Kidney tubule cell (primary cell): ENCODE data around the gene SKOR2.

ENCODE experiments used
- DNase-seq: peaks from one replicate; pipeline ENCODE4 v3.0.0-alpha.2; 2018; ENCODE audit warnings: low spot score

SKOR2 gene

DNA sequence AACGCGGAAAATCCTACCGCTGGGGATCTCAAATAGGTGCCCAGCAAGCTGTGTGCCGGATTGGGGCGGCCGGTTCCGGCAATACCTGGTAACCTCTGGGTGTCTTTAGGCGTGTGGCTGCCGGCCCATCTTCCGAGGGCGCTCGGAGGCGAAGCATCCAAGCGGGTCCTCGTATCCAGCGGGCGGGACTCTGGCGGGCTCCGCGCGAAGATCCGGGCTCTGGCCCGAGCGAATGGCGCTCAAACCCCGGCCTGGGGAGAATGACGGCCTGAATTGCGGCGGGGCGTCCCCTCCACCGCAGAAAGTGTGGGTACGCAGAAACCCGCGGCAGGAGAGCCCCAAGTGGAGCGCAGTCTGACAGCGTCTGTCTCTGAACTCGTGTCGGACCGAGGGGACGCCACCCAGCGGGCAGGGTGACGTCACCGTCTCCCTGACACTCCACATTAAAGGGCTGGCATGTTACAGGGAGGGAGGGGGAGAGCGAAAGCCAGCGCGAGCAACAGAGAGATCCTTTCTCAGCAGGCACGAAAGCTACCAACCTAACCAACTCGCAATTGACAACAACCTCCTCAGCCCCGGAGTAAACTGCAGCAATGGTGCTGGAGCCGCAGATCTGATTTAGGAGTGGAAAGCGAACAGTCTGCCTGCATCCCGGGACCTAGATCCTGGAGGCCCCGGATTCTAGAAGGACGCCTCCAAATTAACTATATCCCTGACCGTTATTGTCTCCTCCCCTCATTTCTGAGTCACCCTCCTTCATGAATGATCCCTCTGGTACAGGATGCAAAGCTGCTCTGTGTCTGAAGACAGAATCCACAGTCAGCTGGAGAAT, at the start of gene SKOR2:
Gene SKOR2, minus strand, starts transcription at position 372 of the 832 bp plus-strand sequence. CDS start 2,477 bp downstream, outside the sequence.
- no peak for DNase-seq

- DNase-seq, result no peak
Measured at GRCh38 chr18:47296462-47296861, 45.0 kb upstream of the SKOR2 start.

- DNase-seq, result no peak
Measured at GRCh38 chr18:47294801-47295200, 43.3 kb upstream of the SKOR2 start.

DNA sequence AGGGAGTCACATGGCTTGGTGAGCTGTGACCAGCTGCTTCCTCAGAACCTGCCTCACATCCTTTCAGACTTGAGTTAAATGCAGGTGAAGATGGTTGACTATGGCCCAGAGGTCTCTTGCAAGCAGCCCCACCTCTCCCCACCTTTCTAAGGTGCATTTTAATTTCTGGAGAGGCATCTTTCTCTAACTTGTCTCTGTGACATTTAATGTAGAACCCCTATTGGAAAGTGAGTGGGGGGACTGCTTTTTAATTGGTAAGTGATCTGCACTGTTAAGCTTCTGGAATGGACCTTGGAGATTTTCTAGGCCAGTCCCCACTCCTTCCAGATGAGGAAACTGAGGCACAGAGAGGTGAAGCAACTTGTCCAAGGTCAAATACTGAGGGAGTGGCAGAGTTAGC, 37.3 kb upstream of the SKOR2 start:
- DNase-seq, result no peak

GRCh38 chr18:47287911-47288585, 36.6 kb upstream of the SKOR2 start:
- DNase-seq, result no peak

DNA sequence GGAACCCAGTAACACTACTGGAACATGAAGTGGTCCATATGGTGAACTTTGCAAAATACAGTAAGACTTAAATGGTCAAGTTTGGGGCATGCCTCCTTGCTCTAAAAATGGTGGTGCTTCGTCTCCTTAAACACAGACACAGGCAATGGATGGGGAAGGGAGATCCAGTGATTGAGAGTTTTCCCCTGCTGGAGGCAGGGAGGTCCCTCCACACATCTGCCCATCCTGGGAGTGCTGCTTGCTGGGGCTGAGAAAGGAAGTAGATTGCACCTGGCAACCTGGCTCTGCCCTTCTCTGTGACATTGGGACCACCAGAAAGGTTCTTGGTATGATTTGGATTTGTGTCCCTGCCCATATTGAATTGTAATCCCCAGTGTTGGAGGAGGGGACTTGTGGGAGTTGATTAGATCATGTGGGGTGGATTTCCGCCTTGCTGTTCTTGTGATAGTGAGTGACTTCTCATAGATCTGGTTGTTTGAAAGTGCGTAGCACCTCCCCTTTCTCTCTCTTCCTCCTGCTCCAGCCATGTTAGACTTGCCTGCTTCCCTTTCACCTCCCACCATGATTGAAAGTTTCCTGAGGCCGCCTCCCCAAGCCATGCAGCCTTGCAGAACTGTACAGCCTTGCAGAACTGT, 35.4 kb upstream of the SKOR2 start:
- DNase-seq, result no peak

- DNase-seq, result no peak
Measured at GRCh38 chr18:47285456-47285855, 34.0 kb upstream of the SKOR2 start.

DNA sequence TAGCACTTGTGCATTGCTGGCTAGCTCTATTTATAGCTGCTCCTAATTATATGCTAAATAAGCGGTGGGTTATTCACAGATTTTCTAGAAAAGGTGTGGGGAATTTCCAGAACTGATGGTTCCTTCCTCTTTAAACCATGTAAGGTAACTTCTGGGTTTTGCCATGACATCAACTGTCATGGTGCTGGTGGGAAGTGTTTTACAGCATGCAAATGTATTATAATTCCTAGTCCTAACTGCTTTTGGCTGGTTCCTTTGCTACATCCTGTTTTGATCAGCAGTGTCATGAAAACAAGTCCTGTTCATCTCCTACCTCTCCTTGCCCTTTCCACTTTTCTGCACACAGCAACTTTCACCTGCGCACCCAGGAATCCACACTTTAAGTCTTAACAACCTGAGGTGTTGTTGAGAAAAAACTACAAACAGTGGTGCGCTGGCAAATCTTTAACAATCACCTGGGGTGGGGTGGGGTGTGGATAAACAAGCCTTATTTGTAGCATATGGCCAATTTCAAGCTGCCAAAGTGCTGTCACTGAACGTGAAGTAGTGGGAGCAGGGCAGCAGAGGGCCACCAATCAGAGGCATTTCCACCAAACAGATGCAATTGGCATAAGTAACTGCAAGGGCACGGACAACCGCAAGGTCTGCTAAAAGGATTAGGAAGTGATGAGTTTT, 33.4 kb upstream of the SKOR2 start:
- DNase-seq, result no peak

GRCh38 chr18:47283476-47283875, 32.0 kb upstream of the SKOR2 start:
- peak; percentile 33 for DNase-seq

- DNase-seq, result no peak
Measured at GRCh38 chr18:47280121-47280520, 28.7 kb upstream of the SKOR2 start.

DNA sequence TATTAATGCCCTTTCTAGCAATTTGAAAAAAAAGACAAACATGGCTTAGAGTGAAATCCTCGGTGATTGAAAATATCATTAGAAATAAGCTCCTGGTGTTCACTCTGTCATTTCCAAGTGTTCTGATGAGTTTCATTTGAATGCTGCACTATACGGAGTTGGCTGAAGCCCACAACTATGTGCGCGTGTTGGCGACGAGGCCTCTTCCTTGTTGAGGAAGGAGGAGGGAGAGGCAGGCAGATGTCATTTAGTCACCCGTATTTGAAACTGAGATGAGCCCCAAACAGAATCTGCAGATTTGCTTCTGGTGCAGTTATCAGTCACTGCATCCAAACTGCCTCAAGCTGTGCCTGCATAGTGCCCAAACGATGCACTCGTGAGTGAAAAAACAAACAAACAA, 23.5 kb upstream of the SKOR2 start:
- no peak for DNase-seq

DNA sequence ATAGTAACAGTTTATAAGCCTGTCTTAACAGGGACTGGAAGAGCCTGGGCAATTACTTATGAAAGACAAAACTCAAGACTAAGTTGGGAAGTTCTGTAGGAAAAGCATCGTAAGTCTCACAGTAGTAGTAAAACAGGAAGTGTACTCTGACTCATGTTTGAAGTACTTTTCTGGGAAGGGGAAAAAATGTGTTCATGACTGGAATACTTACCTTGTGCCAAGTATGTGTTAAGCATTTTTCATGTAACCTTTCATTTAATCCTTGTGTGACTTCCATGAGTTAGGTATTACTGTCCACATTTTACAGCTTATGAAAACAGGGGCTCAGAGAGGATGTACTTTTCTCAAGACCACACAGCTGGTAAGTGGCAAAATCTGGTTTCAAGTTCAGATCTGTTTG, 13.7 kb upstream of the SKOR2 start:
- DNase-seq, result peak; percentile 78

GRCh38 chr18:47264308-47264700, 12.8 kb upstream of the SKOR2 start:
- DNase-seq, result no peak

- DNase-seq, result peak; percentile 20
Measured at GRCh38 chr18:47263430-47264307, 12.2 kb upstream of the SKOR2 start.

GRCh38 chr18:47263150-47263429, 11.6 kb upstream of the SKOR2 start:
- no peak for DNase-seq

GRCh38 chr18:47262301-47263149, 11.1 kb upstream of the SKOR2 start:
- DNase-seq, result no peak

GRCh38 chr18:47261902-47262300, 10.4 kb upstream of the SKOR2 start:
- no peak for DNase-seq

GRCh38 chr18:47260924-47261701, 9.7 kb upstream of the SKOR2 start:
- no peak for DNase-seq

DNA sequence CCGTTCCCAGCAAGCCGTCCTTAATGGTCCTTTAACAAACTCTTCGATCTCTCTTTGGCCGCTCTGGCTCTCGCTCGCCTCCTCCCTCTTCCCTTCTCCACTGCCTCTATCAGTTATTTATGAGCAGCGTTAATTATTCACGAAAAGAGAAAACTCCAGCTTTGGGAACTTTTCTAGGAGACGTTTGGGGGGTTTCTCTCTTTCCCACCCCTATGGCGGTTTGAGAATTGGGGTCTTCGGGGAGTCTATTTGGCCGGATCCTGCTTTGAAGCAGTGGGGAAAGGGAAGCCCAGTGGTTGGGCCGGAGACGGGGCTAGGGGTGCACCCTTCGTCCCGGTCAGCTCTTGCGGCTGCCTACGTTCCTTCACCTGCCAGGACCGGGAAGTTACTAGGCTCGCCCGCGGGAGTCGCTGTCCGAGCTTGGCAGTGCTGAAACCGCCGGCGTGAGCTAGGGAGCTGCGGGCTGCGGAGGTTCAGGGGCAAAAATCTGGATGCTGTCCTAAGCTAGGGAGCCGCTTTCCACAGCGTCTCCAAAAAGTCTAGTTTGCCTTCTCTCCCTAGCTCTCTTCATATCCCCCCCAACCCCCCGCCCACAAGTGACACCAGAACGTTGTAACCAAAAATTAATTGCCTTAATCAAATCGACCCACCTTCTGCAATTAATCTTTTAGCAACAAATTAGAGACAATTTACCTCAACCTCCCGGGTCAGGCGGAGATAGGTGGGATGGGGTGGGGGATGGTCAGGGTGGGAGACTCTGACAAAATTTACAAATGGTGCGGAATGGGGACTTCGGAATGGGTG, 8.9 kb upstream of the SKOR2 start:
- DNase-seq, result peak; percentile 62
